Frontal cortex (tissue), 4 donors: ENCODE measurements around the gene TRPM5. TPM values are rescaled to one million over a fixed set of nuclear protein-coding genes. Genes with fewer than 3 reads are reported as not detected.

ENCODE experiments used
- DNase-seq, 2 donors: peaks; one replicate each; pipeline ENCODE4 v3.0.0; 2012; ENCODE audit warnings: low spot score in 2 of 2
- FAIRE-seq: peaks from 2 replicates; lab custom pipeline; 2012; peaks lifted over from hg19 to GRCh38; lab: Jason Lieb, UNC
- total RNA-seq: library from RNA; depleted of rRNA; stranded (reverse); fragments of >200 nt; gene quantifications from one replicate; pipeline ENCODE4 v1.2.3, GENCODE V29; 2014
- donor health status: control.
- donor health status: control.
- donor health status: control.

Gene TRPM5
- total RNA-seq, 1 donor from 2014 or later, result not detected

DNA sequence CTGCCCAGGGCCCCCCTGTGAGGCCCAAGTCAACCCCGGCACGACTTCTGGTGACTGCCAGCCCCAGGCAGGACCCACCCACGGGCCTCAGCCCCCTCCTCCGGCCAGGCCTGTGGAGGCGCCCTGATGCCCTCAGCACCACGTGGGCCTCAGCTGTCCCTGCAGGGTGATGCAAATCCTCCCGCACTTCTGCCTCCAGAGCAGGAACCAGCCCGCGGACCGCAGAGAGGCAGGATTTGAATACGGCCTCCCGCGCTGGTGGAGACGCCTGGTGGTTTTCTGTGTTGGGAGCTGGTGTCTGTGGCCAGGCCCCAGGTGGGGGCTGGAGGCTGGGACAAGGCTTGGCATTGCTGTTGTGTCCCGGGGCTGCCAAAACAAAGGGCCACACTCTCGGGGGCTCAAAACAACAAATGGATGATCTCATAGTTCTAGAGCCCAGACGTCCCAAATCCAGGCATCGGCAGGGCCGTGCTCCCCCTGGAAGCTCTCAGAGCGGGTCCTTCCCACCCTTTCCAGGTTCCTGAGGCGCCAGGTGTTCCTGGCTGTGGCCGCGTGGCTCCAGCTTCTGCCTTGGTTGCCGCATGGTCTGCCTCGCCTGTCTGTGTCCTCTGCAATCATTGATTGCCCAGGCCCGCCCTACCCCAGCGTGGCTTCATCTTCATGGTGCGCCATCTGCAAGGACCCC lies 19.4 kb downstream of the TRPM5 start:
- FAIRE-seq (no peak), DNase-seq (no peak)

DNA sequence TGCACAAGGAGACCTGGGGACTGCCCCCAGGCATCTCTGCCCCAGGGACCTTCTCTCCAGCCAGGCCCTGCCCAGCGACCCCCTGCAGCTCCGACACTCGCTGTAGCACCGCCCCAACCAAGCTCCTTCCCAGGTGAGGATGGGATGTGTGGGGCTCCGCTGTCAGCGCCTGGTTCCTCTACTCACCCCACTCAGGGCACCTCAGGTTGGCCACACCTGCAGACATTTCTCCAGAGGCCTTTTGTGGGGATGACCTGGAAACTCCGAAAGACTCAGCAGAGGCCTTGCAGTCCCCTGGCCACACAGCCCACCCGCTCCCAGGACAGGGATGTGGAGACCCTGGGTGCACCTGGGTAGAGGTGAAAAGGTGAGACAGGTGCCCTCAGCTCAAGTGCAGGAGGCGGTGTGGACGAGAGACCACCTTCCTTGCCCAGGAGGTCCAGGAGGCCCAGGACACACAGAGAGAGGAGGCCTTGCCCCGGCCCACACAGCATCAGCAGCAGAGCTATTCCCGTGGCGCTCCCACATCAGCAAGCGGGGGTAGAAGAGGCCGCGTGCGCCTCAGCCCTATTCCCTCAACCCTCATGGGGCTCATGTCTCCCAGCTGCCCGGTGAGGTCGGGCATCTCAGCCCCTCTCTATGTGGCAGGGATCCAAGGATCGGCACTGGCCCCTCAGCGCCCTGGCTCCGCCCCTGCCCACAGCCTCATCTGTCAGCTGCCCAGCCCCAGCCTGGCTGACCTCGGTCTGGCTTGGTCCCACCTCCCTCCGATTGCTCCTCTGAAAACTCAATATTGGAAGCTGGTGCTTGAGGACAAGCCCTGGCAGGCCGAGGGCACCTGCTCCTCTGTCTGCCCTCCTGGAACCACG lies 20.9 kb downstream of the TRPM5 start:
- FAIRE-seq, result no peak

DNA sequence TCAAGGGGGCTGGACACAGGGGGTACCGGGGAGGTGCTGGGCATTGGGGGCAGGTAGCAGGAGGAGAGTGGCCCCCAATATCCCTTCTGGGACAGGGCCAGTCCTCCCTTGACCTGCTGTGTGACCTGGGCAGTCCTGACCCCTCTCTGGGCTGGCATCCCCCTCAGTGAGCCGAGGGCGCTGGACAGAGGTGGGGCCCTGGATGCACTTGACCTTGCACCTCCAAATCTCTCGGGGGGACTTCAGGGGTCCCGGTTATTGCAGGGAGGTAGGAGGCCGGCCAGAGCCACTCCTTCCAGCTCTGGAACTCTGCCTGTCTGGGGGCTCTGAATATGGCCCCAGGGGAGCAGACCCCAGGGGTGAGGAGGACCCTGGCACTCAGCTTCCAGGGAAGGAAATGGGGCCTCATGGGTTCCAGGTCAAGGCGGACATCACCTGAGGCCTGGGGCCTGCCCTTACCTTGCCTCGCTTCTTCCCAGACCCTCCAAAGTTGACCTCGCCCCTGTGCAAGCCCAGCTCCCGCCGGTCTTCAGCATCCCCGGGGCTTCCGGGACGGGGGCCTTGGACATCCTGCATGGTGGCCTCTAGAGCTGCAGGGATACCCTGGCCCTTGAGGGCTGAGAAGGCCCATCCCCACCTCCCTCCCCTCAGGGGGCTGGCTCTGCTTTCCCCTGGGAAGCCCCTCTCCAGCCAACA lies 21.7 kb downstream of the TRPM5 start:
- DNase-seq (no peak), FAIRE-seq (no peak)

More for the DNA sequence above, 20.9 kb downstream of the TRPM5 start:
- DNase-seq, result no peak

DNA sequence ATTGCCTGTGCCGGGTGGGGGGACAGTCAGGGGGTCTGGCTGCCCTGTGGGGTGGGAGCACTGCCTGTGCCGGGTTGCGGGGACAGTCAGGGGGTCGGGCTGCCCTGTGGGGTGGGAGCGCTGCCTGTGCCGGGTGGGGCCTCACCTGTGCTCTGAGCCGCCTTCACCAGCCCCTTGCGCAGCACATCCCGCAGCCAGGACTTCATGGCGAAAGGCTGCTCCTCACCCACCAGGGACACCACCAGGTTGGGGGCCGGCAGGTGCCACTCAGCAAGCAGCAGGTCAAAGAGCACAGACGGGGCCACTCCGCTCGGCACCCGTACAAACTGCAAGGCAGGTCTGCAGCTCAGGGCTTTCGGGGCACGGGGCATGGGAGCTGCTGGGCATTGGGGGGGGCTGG lies 22.3 kb downstream of the TRPM5 start:
- DNase-seq (no peak), FAIRE-seq (no peak)

DNA sequence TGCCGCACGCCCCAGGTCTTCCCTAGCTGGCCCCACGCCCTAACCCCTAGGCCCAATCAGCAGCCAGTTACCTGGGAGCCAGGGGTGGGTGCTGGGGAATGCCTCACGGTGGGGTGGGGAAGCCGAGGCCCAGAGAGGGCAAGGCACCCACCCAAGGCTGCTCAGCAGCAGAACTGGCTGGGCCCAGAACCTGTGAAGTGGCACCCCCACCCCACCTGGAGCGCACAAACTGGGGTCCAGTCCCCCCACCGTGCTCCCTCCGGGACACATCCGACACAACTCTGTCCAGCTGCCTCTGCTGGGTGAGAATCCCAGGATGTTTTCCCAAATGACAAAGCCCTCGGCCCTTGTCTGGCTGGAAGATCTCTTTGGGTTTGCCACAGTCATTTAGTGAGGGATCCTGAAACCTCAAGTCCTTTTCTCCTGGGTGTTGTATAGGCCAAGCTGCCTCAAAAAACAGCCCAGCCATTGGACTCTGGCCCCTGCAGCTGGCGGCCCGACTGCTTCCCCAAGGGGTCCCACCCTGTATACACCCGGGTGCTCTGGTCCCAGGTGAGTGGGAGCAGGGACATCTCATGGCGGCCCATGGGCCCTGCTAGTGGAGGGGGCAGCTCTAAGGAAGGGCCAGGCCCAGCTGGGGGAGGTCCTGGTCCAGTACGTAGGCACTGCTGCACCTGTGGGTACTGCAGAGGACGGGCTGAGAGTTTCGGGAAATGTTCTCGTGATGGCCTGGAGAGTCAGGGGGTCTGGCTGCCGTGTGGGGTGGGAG lies 22.9 kb downstream of the TRPM5 start:
- DNase-seq, result no peak
- no peak for FAIRE-seq

DNA sequence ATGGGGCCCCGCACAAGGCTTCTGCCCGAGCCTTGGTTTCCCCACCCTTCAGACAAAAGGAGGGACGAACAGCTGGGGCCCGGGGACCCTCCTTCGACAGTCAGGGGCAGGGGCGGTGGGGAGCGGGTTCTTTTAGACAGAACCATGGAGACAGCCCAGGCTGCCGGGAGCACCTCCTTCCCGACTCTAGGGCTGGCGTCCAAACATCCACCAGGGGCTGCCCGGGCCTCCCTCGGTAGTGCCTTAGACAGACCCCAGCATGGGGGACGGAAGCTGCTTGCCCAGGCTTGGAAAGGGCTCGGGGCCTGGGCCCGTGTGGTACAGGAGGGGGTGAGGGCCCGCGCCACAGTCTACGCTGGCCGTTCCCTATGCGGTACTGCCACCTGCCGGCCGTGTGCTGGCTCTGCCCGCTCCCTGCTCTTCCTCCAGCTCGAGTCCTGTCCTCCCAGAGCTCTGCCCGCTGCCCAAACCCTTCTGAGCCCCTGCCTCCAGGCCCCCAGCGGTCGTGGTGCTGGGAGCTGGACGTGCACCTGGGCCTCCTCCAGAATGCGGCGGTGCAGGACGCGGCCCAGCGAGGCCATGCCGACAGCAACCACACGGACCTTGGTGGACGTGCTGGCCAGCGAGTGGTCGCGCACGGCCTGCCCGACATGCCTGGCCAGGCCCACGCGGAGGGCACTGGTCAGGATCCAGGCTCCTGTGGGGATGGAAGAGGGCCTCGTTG lies 23.6 kb downstream of the TRPM5 start:
- FAIRE-seq (no peak), DNase-seq (peak; percentile 93 to 99)

DNA sequence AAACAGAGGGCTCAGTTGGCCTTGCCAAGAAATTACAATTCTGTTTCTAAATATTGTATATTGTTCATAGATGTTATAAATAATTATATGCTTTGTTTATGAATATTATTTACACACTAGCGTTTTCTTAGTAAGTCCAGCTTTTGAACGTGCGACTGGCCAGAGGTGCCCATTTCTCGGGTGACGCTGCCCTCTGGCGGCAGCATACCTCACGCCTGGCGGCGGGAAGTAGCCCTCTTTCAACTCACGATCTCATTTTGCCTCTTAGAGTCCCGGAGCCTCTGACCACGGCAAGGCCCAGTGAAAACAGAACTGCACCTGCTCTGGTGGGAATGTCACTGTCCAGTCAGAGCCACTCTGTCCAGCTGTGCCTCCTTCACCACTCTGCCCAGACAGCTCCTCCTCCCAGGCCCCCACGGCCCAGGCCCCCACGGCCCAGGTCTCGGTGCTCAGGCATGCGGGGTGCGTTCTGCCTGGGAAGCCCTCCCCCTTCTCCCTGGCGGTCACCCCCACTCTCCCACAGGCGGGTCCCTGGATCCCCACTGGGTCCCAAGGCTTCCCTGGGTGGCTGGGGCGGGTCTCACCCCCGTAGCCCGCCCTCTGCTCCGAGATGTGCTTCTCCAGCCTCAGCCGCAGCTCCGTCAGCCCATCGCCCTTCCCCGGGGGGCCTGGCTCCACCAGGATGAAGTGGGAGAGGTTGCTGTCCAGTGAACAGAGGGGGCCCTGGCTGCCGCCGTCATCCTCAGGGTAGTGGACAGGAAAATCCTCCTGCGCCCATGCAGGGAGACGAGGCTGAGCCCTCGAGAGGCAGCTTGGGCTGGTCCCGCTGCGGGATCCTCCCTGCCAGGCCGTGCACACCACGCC lies 24.4 kb downstream of the TRPM5 start:
- FAIRE-seq, result peak; percentile 23
- peak; percentile 86 to 91 for DNase-seq

DNA sequence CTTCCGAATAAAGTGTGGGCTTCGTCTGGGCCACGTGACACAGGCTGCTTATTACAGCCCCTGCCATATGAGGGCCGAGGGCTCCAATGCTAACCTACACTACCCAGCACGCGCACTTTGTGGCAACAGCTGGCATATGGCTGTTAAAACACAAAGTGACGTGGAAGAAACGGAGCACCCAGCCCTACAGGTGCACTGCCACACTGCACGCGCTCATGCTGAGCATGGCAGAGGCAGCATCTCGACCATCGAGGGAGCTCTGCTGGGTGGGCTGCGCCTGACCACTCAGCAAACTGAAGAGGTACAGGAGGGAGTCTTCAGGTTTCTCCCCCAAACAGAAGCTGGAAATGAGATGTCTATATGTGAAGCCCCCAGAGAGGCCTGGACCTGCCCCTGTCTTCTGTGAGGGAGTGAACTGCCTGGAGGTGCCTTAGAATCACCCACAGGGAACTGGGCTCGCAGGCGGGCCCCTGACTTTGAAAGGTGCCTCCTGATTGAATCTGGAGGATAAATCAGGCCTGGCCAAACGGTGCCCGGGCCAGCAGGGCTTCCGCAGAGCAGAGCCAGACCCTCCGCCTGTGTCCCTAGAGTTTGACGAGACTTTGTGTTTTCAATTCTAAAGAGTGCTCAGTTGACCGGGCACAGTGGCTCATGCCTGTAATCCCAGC lies 25.5 kb downstream of the TRPM5 start:
- DNase-seq (no peak), FAIRE-seq (no peak)

DNA sequence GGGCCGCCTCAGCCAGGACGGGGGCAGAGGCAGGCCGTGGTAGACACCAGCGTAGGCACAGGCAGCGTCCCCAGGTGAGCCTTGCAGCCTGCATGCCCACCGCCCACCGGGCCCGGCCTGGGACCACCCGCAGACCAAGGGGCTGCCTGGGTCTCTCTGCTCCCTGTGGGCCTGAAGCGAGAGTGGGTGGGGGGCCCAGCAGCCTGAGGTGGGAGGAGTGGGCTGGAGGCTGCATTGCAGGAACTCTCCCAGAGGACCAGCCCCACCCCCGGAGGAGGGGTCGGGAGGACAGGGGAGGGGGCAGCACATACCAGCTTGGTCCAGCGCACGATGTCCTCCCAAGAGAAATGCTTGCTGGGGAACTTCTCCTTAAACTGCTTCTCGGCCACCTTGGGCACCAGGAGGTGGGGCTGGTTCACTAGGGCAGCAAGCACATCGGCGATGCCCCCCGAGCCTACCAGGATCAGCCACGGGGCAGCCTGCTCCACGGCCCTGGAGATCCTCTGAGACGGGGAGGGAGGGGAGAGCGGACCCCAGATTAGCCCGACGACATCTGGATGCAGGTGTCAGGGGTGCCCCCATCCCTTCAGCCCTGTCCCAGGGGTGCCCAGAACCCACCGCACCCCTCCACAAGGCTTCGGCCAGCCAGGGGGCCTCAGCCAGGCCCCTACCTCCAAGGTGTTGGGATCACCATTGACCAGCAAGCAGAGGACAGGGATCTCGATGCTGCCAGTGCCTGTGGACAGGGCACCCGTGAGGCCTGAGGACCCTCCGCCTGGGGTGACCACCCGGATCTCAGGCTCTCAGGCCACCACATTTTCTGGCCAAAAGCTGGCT lies 26.2 kb downstream of the TRPM5 start:
- DNase-seq, result no peak
- FAIRE-seq, result no peak

DNA sequence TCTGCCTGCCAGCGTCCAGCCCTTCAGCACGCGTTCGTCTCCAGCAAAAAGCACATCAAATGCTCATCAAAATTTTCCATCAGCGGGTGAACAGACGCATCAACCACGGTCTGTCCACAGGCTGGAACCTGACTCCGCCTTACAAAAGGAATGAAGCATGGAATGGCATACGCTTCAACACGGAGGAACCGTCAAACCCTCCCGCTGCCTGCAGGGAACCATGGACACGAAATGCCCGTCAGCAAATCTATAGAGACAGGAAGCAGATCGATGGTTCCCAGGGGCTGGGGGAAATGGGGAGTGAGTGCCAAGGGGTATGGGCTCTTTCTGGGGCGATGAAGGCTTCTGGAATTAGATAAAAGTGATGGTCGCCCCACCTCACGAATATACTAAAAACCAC lies 27.5 kb downstream of the TRPM5 start:
- FAIRE-seq (no peak), DNase-seq (no peak)

DNA sequence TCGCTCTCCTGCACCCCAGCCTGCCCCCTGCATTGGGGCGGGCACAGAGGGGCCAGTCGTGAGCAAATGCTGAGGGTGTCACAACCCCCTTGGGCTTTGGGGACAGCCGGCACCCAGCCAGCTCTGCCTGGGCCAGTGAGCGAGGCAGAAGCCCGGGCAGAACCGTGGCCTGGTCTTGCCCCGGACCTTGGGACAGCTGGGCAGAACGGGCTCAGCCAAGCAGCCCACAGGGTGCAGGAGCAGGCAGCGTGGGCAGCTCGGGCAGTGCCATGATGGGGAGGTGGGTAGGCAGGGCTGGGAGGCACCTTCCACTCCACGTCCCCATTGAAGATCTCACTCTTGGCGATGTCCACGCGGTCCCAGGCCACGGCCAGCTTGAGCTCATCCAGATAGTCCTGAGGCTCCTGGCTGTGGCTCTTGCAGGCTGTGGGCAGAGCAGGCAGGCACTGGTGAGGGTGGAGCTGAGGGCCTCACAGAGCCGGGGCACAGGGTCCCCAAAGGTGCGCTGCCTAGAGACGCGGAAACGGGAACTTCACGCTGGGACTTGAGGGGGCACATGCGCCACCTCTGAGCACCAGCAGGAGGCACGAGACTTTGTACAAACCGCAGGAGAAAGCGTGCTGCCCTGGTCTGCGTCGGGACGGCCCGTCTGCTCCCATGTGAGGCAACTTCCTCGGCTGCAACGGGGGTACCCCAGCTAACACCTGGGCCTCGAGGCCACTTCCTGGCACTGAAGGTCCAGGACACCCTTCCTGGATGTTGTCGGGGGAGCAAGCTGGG lies 28.5 kb downstream of the TRPM5 start:
- FAIRE-seq (no peak), DNase-seq (no peak)

DNA sequence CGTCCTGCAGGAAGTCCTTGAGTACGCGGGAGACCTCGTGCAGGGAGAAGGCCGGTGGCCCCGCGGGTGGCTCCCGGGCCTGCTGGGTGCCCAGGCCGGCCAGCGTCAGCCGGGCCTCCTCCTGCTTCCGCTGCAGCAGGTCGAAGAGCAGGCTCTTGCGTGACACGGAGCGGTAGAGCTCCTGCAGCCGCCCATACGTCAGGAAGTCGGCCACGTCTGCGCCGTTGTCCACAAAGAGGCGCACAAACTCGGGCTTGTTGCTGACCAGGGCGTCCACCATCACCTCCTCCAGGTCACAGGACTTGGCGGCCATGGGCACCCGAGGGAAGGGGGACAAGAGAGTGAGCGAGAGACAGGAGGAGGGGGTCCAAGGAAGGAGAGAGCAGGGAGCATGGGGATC lies 29.1 kb downstream of the TRPM5 start:
- FAIRE-seq (no peak), DNase-seq (no peak)

DNA sequence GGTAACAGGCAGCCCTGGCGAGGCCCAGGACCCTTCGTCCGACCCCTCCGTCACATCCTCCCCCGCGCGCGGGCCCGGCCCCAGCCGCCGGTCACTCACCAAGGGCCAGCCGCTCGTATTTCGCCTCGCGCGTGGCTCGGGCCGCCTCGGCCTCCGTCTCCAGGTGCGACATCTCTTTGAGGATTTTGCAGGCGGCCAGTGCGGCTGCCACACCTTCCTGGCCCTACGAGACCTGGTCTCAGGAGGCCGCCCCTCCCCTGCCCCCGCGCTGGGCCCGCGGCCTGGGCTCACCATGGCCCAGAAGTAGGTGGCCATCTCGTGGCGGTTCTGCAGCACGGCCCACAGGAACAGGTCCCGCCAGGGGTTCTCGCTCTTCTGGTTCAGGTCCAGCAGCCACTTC lies 29.7 kb downstream of the TRPM5 start:
- no peak for FAIRE-seq

DNA sequence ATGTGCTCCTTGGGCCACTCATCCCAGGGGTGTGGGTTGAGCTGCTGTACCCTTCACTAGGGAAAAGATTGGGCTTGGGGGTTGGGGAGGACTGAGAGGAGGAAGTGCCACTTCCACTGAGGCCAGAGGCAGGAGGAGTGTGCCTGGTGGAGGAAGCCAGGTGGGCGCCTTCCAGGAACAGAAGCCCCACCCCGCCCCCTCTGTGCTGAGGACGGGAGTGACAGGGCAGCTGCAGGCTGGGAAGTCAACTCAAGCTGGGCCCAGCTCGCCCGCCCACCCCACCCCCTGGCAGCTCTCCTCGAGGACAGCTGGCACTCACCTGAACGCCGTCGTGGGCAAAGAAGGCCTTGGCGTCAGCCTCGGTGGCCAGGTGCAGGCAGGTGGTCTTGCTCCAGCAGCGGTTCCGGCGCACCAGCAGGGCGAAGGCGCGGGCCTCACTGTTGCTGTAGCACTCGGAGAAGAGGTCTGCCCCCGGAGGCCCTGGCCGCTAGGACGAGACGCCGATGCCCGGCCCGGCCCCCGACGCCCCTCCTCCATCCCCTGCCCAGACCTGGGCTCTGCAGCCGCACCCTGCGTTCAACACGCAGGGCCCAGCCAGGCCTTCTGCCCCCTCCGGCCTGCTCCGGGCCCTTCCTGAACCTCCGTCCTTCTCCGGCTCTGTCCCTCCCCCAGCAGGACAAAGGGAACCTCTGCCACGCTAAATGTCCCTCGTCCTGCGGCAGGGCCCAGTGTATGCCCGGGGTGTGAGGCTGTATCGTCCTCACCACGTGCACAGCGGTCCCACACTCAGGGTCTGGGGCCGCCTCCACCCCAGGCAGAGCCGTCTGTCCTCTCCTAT lies 30.4 kb downstream of the TRPM5 start:
- FAIRE-seq, result no peak

More for the DNA sequence above, 29.7 kb downstream of the TRPM5 start:
- no peak for DNase-seq

DNA sequence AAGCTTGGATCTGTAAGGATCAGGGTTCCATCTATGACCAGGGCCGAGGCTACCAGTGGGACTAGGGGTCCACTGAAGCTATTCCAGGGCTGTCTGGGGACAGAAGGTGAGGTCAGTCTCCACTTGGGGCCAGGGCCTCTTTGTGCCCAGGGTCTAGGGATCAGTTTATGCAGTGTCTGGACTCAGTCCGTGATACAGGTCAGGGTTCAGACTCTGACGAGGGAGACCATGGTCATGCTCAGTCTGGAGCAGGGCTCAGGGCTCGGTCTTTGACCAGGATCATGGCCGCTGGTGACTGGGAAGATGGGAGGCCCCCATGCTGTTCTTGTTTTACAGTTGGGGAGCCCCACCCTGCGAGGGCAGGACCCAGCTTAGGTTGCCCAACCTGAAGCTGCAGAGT lies 32.0 kb downstream of the TRPM5 start:
- no peak for FAIRE-seq

More for the DNA sequence above, 30.4 kb downstream of the TRPM5 start:
- no peak for DNase-seq

More for the DNA sequence above, 32.0 kb downstream of the TRPM5 start:
- DNase-seq, result no peak
